Immature natural killer cell (primary cell): ENCODE results near the gene TMC5. TPM values are rescaled to one million over a fixed set of nuclear protein-coding genes. Genes with fewer than 3 reads are reported as not detected.
"Not testable (repeated sequence)": the region's sequence is repeated elsewhere in the genome, so short reads cannot be mapped to it uniquely, and the experiment has no call there.

Experiments used
- DNase-seq, 3 donors: peaks; one replicate each; pipeline ENCODE4 v3.0.0; 2022; ENCODE audit warnings: mixed read lengths in 1 of 3
- H3K27ac Mint-ChIP-seq, 6 donors: one replicate each; pipeline ENCODE4 v1.8.0; 2020; ENCODE audit warnings: mixed read lengths in 6 of 6, mild to moderate bottlenecking in 5 of 6, inconsistent platforms in 4 of 6, moderate library complexity in 3 of 6
- H3K27me3 Mint-ChIP-seq, 3 donors: one replicate each; pipeline ENCODE4 v1.8.0; 2020 to 2021; ENCODE audit warnings: low read depth in 3 of 3, mild to moderate bottlenecking in 3 of 3, mixed read lengths in 3 of 3, moderate library complexity in 3 of 3, inconsistent platforms in 1 of 3
- H3K36me3 Mint-ChIP-seq, 3 donors: one replicate each; pipeline ENCODE4 v1.8.0; 2020; ENCODE audit warnings: mixed read lengths in 3 of 3, inconsistent platforms in 2 of 3, mild to moderate bottlenecking in 2 of 3
- H3K4me1 Mint-ChIP-seq, 2 donors: one replicate each; pipeline ENCODE4 v1.8.0; 2020; ENCODE audit warnings: inconsistent platforms in 2 of 2, mild to moderate bottlenecking in 2 of 2, mixed read lengths in 2 of 2, moderate library complexity in 1 of 2
- H3K4me3 Mint-ChIP-seq, 5 donors: one replicate each; pipeline ENCODE4 v1.8.0; 2020; ENCODE audit warnings: mild to moderate bottlenecking in 5 of 5, mixed read lengths in 5 of 5, inconsistent platforms in 3 of 5, moderate library complexity in 3 of 5
- H3K9me3 Mint-ChIP-seq, 6 donors: one replicate each; pipeline ENCODE4 v1.8.0; 2020; ENCODE audit warnings: mild to moderate bottlenecking in 6 of 6, mixed read lengths in 6 of 6, inconsistent platforms in 4 of 6, moderate library complexity in 3 of 6
- polyA plus RNA-seq, 3 donors: library from polyadenylated mRNA; unstranded; fragments of 300-500 nt; fragmentation: Illumina TruSeq; gene quantifications; one replicate each; pipeline ENCODE4 v1.2.3, GENCODE V29; 2021

TMC5 gene
- polyA plus RNA-seq, 3 donors from 2014 or later: not detected

- H3K36me3 Mint-ChIP-seq, DNase-seq, H3K9me3 Mint-ChIP-seq, H3K4me1 Mint-ChIP-seq, H3K27ac Mint-ChIP-seq, H3K4me3 Mint-ChIP-seq: not testable (repeated sequence)
- H3K27me3 Mint-ChIP-seq: peaks cover 4 to 18% (median 5%) of the 10 kb centered on the region in 3 donors
Observed at GRCh38 chr16:19391185-19391776, 26.4 kb upstream of the TMC5 start.

DNA sequence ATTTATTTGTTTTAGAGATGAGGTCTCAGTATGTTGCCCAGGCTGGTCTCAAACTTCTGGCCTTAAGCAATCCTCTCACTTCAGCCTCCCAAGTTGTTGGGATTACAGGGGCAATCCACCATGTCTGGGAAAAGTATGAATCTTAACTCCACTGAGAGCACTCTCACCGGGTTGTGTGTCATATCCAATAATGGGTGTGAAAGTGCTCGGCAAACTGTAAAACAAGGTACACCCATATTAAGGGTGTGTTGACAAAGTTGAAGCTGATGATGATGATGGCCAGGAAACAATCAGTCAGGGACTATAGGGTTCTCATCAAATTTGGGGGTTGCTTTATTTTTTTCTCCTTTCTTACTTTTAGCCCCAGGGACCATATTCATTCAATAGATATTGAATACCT, 25.3 kb upstream of the TMC5 start:
- no peak overlapping the region for H3K4me3 Mint-ChIP-seq
- H3K27me3 Mint-ChIP-seq: peaks cover 4 to 16% (median 5%) of the 10 kb centered on the region in 3 donors
- no peaks in the 10 kb centered on the region for H3K36me3 Mint-ChIP-seq
- H3K4me1 Mint-ChIP-seq: no peaks in the 10 kb centered on the region
- H3K9me3 Mint-ChIP-seq: peaks cover 0 to 1% (median 0%) of the 10 kb centered on the region in 6 donors
- no peak overlapping the region for H3K27ac Mint-ChIP-seq
- no peak for DNase-seq

- H3K36me3 Mint-ChIP-seq: no peaks in the 10 kb centered on the region
- peaks cover 0 to 1% (median 0%) of the 10 kb centered on the region in 6 donors for H3K9me3 Mint-ChIP-seq
- H3K27ac Mint-ChIP-seq: no peak overlapping the region
- H3K27me3 Mint-ChIP-seq: peaks cover 3 to 16% (median 4%) of the 10 kb centered on the region in 3 donors
- H3K4me1 Mint-ChIP-seq: no peaks in the 10 kb centered on the region
- no peak overlapping the region for H3K4me3 Mint-ChIP-seq
- DNase-seq: no peak
Observed at GRCh38 chr16:19393226-19394111, 24.2 kb upstream of the TMC5 start.

GRCh38 chr16:19395646-19396267, 21.9 kb upstream of the TMC5 start:
- peaks cover 0 to 13% (median 3%) of the 10 kb centered on the region in 3 donors for H3K27me3 Mint-ChIP-seq
- not testable (repeated sequence) for DNase-seq, H3K4me3 Mint-ChIP-seq, H3K4me1 Mint-ChIP-seq, H3K27ac Mint-ChIP-seq, H3K36me3 Mint-ChIP-seq, H3K9me3 Mint-ChIP-seq

DNA sequence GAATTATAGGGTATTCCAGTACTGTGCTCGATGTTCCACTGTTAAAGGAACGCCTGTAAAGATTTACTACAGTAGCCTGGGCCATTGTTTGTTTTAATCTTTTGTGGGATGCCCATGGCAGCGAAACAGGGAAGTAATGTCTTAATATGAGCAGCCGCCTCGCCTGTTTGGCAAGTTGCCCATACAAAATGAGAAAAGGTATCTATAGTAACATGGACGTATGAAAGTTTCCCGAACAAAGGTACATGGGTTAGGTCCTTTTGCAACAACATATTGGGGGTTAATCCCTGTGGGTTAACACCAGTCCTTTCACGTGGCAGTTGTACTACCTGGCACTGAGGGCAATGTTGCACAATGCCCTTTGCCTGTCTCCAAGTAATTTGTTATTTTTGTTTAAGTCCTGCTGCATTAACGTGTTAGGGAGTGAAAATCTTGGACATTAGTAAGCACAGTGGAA, 21.1 kb upstream of the TMC5 start:
- H3K36me3 Mint-ChIP-seq: peaks cover 0 to 8% (median 3%) of the 10 kb centered on the region in 3 donors
- peaks cover 0 to 10% (median 3%) of the 10 kb centered on the region in 3 donors for H3K27me3 Mint-ChIP-seq

DNA sequence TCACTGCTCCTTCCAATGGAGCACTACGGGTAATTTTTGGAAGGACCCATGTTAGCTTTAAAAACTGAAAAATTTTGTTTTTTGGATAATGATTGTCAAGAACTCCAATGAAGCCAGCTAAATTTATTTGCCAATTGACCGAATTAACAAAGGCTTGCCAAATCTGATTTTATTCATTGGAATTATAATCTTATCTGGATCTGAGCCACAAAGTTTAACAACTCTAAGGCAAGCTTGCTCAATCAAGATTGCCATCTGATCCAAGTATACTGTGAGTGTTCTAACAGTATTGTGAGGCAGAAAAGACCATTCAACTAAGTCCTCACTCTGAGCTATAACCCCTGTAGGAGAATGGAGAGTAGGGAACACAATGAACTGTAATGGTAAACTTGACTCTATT, 20.3 kb upstream of the TMC5 start:
- H3K27ac Mint-ChIP-seq, H3K4me1 Mint-ChIP-seq, H3K4me3 Mint-ChIP-seq, DNase-seq: not testable (repeated sequence)
- Mint-ChIP-seq H3K27me3 (peaks cover 0 to 12% (median 3%) of the 10 kb centered on the region in 3 donors), H3K9me3 (peaks cover 14 to 25% (median 17%) of the 10 kb centered on the region in 6 donors), H3K36me3 (peaks cover 0 to 11% (median 3%) of the 10 kb centered on the region in 3 donors)

More for the DNA sequence above, 21.1 kb upstream of the TMC5 start:
- Mint-ChIP-seq H3K9me3 (peaks cover 8 to 17% (median 10%) of the 10 kb centered on the region in 6 donors), H3K4me1 (no peaks in the 10 kb centered on the region), H3K27ac (no peak overlapping the region), H3K4me3 (no peak overlapping the region)
- DNase-seq: no peak

DNA sequence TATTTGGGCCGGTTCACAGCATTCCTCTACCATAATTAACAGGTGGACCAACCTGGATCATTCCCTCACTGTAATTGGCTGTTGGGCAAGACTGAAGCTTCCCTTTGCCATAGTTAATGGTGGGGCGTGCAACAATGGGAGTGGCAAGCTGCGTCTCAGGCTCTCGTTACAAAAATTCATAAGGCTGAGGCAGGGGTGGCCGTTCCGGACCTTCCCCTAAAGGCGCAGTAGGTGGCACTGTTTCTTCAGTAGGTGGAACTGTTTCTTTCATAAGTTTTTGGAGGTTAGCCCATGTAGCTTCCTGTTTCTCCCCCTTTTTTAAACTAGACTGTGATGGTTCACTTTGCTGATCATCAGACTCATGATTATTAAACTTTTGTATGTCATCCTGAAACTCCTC, 17.0 kb upstream of the TMC5 start:
- no peak overlapping the region for H3K27ac Mint-ChIP-seq
- H3K4me1 Mint-ChIP-seq: no peaks in the 10 kb centered on the region
- H3K27me3 Mint-ChIP-seq: peaks cover 0 to 6% (median 6%) of the 10 kb centered on the region in 3 donors
- H3K4me3 Mint-ChIP-seq: no peak overlapping the region
- H3K36me3 Mint-ChIP-seq: peaks cover 0 to 11% (median 3%) of the 10 kb centered on the region in 3 donors
- peaks cover 15 to 28% (median 20%) of the 10 kb centered on the region in 6 donors for H3K9me3 Mint-ChIP-seq
- no peak for DNase-seq

GRCh38 chr16:19406891-19407491, 10.7 kb upstream of the TMC5 start:
- no peak overlapping the region for H3K27ac Mint-ChIP-seq
- H3K4me3 Mint-ChIP-seq: no peak overlapping the region
- no peaks in the 10 kb centered on the region for H3K36me3 Mint-ChIP-seq
- peaks cover 9 to 21% (median 14%) of the 10 kb centered on the region in 3 donors for H3K27me3 Mint-ChIP-seq
- peaks cover 6 to 20% (median 12%) of the 10 kb centered on the region in 6 donors for H3K9me3 Mint-ChIP-seq
- no peaks in the 10 kb centered on the region for H3K4me1 Mint-ChIP-seq
- no peak for DNase-seq

DNA sequence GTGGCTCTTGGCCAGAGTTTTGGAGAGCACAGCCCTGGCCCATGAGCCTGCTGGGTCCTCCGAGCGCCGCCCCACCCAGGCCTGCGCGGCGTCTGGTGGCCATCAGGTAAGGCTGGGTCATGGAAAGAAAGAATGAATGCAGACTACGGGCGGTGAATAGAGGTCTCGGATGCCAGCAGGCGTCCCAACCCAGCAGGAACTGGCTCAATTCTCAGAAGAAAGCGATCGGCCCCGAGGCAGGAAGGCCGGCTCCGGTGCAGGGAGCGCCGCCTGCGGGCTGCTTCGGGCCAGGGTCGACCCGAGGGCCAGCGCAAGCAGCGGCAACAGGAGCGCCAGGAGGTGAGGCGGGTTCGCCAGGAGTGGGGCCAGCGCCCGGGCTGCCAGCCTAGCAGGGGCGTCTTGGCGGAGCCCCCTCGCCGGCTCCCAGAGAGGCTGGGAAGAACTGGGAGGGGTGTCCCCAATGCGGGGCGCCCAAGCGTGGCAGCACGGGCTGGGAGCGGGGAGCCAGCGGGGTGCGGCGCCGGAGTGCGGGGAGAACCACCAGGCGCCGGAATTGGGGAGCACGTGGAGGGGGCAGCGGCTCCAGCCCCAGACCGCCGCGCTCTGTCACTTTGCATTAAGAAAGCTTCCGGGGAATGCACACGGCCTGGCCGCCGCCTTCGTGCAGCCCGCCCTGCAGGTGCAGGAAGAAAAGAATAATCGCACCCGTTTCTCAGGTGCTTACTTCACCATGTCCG, 7.1 kb upstream of the TMC5 start:
- Mint-ChIP-seq H3K36me3 (no peaks in the 10 kb centered on the region), H3K27ac (no peak overlapping the region), H3K9me3 (peaks cover 1 to 13% (median 6%) of the 10 kb centered on the region in 6 donors), H3K4me1 (no peaks in the 10 kb centered on the region), H3K27me3 (peaks cover 6 to 21% (median 18%) of the 10 kb centered on the region in 3 donors), H3K4me3 (no peak overlapping the region)
- DNase-seq: no peak

- DNase-seq: no peak
- no peaks in the 10 kb centered on the region for H3K36me3 Mint-ChIP-seq
- H3K27ac Mint-ChIP-seq: no peak overlapping the region
- H3K9me3 Mint-ChIP-seq: peaks cover 1 to 13% (median 6%) of the 10 kb centered on the region in 6 donors
- peaks cover 7 to 18% (median 18%) of the 10 kb centered on the region in 3 donors for H3K27me3 Mint-ChIP-seq
- no peaks in the 10 kb centered on the region for H3K4me1 Mint-ChIP-seq
- H3K4me3 Mint-ChIP-seq: no peak overlapping the region
Observed at GRCh38 chr16:19411298-19411697, 6.4 kb upstream of the TMC5 start.

GRCh38 chr16:19412055-19412454, 5.6 kb upstream of the TMC5 start:
- not testable (repeated sequence) for H3K27ac Mint-ChIP-seq, H3K4me1 Mint-ChIP-seq, DNase-seq, H3K9me3 Mint-ChIP-seq, H3K36me3 Mint-ChIP-seq, H3K4me3 Mint-ChIP-seq
- H3K27me3 Mint-ChIP-seq: peaks cover 8 to 18% (median 18%) of the 10 kb centered on the region in 3 donors

DNA sequence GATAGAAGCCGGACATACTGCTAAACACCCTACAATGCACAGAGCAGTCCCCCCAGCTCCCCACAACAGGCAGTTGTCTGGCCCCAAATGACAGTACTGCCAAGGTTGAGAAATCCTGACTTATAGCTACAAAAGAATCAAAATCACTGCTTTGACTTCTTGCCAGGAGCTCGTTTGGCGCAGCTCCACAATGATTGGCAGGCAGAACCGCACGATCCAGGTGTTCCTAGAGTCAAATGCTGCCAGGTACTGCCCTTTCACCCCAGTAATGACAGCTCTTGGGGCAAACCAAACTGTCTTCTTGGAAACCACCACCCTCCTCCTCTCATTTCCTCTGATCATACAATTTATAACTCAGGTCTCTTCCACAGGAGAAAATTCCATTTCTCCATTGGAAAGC, 2.2 kb upstream of the TMC5 start:
- H3K9me3 Mint-ChIP-seq: peaks cover 0 to 2% (median 0%) of the 10 kb centered on the region in 6 donors
- H3K27me3 Mint-ChIP-seq: peaks cover 6 to 13% (median 12%) of the 10 kb centered on the region in 3 donors
- DNase-seq: no peak
- H3K4me3 Mint-ChIP-seq: no peak overlapping the region
- no peaks in the 10 kb centered on the region for H3K36me3 Mint-ChIP-seq
- H3K27ac Mint-ChIP-seq: no peak overlapping the region
- no peaks in the 10 kb centered on the region for H3K4me1 Mint-ChIP-seq

DNA sequence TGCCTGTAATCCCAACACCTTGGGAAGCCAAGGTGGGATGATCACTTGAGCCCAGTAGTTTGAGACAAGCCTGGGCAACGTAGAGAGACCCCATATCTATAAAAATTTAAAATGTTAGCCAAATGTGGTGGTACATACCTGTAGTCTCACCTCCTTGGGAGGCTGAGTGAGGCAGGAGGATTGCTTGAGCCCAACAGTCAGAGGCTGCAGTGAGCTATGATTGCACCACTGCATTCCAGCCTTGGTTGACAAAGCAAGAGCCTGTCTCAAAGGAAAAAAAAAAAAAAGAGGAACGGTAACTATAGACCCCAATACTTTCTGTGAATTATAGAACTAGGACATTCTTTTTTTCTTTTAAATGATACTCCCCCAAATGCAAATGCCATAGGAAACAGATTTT, 1.8 kb upstream of the TMC5 start:
- Mint-ChIP-seq H3K4me1 (no peaks in the 10 kb centered on the region), H3K27me3 (peaks cover 6 to 12% (median 11%) of the 10 kb centered on the region in 3 donors), H3K36me3 (no peaks in the 10 kb centered on the region), H3K27ac (no peak overlapping the region), H3K9me3 (peaks cover 0 to 2% (median 0%) of the 10 kb centered on the region in 6 donors), H3K4me3 (no peak overlapping the region)
- no peak for DNase-seq
